ENCODE data around the gene SMIM17.

Gene SMIM17
- total RNA-seq, result 0.04 to 0.27 (median 0.19) reads per million in 3 experiments

- DNase-seq, result no peak
Measured at GRCh38 chr19:56642711-56643459, at the start of gene SMIM17. TSS of gene SMIM17 (plus strand) at chr19:56643159. CDS start at chr19:56645668, 2,509 bp downstream.

- DNase-seq, result no peak
Measured at GRCh38 chr19:56594446-56594782, 48.5 kb upstream of the SMIM17 start.

GRCh38 chr19:56594783-56595547, 48.0 kb upstream of the SMIM17 start, which contains the start of gene ZNF71:
TSS of gene ZNF71 (plus strand) at chr19:56595302. CDS start at chr19:56601559, 6,257 bp downstream.
- DNase-seq, result peak; percentile 80

GRCh38 chr19:56595548-56595899, 47.4 kb upstream of the SMIM17 start:
- no peak for DNase-seq

- no peak for DNase-seq
Measured at GRCh38 chr19:56596676-56597075, 46.3 kb upstream of the SMIM17 start.

GRCh38 chr19:56597696-56598095, 45.3 kb upstream of the SMIM17 start:
- no peak for DNase-seq

GRCh38 chr19:56601375-56601774, 41.6 kb upstream of the SMIM17 start:
- DNase-seq, result no peak

- no peak for DNase-seq
Measured at GRCh38 chr19:56603829-56604228, 39.1 kb upstream of the SMIM17 start.

GRCh38 chr19:56608274-56608964, 34.5 kb upstream of the SMIM17 start:
- DNase-seq, result no peak

GRCh38 chr19:56611288-56611687, 31.7 kb upstream of the SMIM17 start:
- DNase-seq, result no peak

GRCh38 chr19:56612737-56613136, 30.2 kb upstream of the SMIM17 start:
- no peak for DNase-seq

GRCh38 chr19:56613639-56614038, 29.3 kb upstream of the SMIM17 start:
- DNase-seq, result no peak

GRCh38 chr19:56617531-56617930, 25.4 kb upstream of the SMIM17 start:
- no peak for DNase-seq

- no peak for DNase-seq
Measured at GRCh38 chr19:56619121-56619520, 23.8 kb upstream of the SMIM17 start.

GRCh38 chr19:56622374-56622773, 20.6 kb upstream of the SMIM17 start:
- DNase-seq, result no peak

GRCh38 chr19:56623006-56623405, 20.0 kb upstream of the SMIM17 start:
- DNase-seq, result no peak

- no peak for DNase-seq
Measured at GRCh38 chr19:56625708-56626107, 17.3 kb upstream of the SMIM17 start.

- no peak for DNase-seq
Measured at GRCh38 chr19:56633021-56633420, 9.9 kb upstream of the SMIM17 start.

GRCh38 chr19:56637976-56638555, 4.9 kb upstream of the SMIM17 start:
- DNase-seq, result no peak

- no peak for DNase-seq
Measured at GRCh38 chr19:56639217-56639616, 3.7 kb upstream of the SMIM17 start.

GRCh38 chr19:56643460-56643955, 549 bp downstream of the SMIM17 start:
- DNase-seq, result no peak

GRCh38 chr19:56654151-56654550, 11.2 kb downstream of the SMIM17 start:
- DNase-seq, result no peak

All from central memory CD4-positive, alpha-beta T cell (primary cell).